Measurements from ENCODE around the gene SLFN14.
"Not testable (repeated sequence)": the region's sequence is repeated elsewhere in the genome, so short reads cannot be mapped to it uniquely, and the experiment has no call there.

SLFN14 gene

DNA sequence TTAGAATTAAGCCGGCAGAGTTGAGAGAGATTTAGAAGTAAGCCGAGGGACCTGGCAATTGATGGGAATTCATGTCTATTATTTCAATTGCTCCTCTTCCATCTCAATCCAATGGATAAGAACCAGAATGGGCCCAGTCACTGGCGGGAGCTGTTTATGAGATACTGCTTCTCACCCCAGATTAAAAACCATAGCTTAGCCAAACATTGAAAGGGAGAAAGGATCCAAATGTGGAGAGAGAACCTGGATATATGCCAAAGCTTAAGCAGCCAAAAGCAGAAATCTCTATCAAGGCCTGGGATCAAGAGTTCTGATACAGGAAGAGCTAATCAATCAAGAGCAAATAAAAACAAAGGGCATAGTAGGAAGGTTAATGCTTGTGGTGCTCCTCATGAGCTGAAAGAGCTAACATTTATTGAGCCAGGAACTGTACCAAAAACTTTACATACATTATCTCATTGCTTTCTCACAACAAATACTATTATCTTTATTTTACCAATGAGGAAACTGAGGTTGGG lies 26.0 kb downstream of the SLFN14 start:
- ChIA-PET POLR2A (ENCODE audit: low non-redundant PET) (no interaction called here), CTCF (interaction anchor here (0.7 to 3.9 kb wide), 3 partner anchors 36 to 524 kb away, joined by 4 to 46 read pairs (median 4); no protein-coding TSS in a partner anchor)
- DNase-seq (ENCODE audit: low spot score), result no peak
- TF ChIP-seq, protein P1, sequence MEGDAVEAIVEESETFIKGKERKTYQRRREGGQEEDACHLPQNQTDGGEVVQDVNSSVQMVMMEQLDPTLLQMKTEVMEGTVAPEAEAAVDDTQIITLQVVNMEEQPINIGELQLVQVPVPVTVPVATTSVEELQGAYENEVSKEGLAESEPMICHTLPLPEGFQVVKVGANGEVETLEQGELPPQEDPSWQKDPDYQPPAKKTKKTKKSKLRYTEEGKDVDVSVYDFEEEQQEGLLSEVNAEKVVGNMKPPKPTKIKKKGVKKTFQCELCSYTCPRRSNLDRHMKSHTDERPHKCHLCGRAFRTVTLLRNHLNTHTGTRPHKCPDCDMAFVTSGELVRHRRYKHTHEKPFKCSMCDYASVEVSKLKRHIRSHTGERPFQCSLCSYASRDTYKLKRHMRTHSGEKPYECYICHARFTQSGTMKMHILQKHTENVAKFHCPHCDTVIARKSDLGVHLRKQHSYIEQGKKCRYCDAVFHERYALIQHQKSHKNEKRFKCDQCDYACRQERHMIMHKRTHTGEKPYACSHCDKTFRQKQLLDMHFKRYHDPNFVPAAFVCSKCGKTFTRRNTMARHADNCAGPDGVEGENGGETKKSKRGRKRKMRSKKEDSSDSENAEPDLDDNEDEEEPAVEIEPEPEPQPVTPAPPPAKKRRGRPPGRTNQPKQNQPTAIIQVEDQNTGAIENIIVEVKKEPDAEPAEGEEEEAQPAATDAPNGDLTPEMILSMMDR (conservative IDR thresholded peaks at IDR 0.05; ENCODE audit: low read depth), result no peak
- H3K27ac ChIP-seq, result no peak overlapping the region

DNA sequence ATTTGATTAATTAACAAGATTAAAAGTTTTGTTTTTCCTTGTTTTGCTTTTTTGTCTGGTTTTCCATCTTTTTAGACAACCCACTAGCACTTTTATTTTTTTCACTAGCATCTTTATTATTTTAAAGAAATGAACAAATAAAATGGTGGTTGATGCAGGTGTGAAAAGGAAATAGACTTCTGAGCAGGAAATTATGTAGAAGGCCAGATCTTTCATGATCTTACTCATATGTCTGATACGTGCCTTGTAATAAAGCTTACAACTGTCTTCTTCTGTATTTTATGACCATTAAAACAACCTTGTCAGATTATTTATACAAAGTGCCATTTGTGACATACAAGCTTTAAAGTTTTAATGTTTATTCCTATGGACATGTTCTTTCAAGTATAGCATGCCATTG lies 29.5 kb downstream of the SLFN14 start:
- ChIA-PET CTCF (interaction anchor here (0.7 kb wide), 1 partner anchor 8 kb away, joined by 3 read pairs; no protein-coding TSS in a partner anchor), POLR2A (ENCODE audit: low non-redundant PET) (no interaction called here)
- TF ChIP-seq, protein P1 (conservative IDR thresholded peaks at IDR 0.05; ENCODE audit: low read depth), result no peak
- no peak for DNase-seq (ENCODE audit: low spot score)
- no peak overlapping the region for H3K27ac ChIP-seq

DNA sequence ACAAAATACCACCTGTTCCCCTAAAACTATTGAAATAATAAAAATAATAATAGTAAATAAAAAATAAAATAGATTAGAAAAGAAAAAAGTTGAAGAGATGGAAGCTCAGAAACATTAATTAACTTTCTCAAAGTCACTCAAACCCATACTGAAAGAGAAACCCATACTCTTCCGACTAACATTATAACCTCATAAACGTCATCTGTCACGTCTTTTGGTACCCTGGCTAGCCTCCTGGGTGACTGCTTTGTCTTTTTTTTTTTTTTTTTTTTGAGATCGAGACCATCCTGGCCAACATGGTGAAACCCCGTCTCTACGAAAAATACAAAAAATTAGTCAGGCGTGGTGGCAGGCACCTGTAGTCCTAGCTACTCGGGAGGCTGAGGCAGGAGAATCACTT lies 30.8 kb downstream of the SLFN14 start:
- POLR2A ChIA-PET (ENCODE audit: low non-redundant PET), result no interaction called here

DNA sequence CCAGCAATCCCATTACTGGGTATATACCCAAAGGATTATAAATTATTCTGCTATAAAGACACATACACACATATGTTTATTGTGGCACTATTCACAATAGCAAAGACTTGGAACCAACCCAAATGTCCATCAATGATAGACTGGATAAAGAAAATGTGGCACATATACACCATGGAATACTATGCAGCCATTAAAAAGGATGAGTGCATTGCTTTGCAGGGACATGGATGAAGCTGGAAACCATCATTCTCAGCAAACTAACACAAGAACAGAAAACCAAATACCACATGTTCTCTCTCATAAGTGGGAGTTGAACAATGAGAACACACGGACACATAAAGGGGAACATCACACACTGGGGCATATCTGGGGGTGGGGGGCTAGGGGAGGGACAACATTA lies 31.3 kb downstream of the SLFN14 start:
- DNase-seq (ENCODE audit: low spot score); POLR2A ChIA-PET (ENCODE audit: low non-redundant PET); H3K27ac ChIP-seq; CTCF ChIA-PET: not testable (repeated sequence)

More for the DNA sequence above, 30.8 kb downstream of the SLFN14 start:
- DNase-seq (ENCODE audit: low spot score), result no peak
- CTCF ChIA-PET, result no interaction called here
- TF ChIP-seq, protein P1 (conservative IDR thresholded peaks at IDR 0.05; ENCODE audit: low read depth), result no peak
- H3K27ac ChIP-seq, result no peak overlapping the region

DNA sequence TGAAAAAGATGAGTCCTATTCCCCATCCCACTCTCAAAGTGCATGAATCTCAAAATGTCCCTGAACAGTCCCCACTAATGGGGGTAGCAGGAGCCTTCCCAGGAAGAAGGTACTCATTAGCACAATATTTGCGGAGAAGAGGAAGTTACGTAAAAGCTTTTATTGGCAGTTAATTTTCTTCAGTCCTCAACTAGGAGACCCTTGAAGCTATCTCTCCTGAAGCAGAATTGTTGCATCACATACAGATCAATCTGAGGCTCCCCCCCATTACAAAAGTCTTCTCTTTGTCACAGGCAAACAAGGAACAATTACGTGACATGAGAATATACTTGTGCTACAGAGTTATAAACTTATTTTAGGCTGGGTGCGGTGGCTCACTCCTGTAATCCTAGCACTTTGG lies 37.3 kb downstream of the SLFN14 start:
- ChIA-PET POLR2A (ENCODE audit: low non-redundant PET) (no interaction called here), CTCF (no interaction called here)
- H3K27ac ChIP-seq, result no peak overlapping the region
- TF ChIP-seq, protein P1 (conservative IDR thresholded peaks at IDR 0.05; ENCODE audit: low read depth), result no peak
- DNase-seq (ENCODE audit: low spot score), result no peak

DNA sequence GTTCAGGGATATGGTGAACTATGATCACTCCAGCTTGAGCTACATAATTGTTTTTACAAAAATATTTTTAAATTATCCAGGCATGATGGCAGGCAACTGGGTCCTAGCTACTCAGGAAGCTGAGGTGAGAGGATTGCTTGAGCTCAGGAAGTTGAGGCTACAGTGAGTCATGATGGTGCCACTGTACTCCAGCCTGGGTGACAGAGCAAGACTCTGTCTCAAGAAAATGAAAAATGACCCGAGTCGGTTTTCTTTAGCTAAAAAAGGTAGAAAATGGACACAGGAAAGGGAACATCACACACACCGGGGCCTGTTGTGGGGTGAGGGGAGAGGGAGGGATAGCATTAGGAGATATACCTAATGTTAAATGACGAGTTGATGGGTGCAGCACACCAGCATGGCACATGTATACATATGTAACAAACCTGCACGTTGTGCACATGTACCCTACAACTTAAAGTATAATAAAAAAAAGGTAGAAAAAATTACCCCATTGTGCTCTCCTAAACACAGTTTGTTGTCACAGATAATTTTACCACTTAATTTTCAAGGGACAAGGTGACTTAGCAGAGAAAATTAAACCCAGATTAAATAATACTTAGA lies 38.9 kb downstream of the SLFN14 start:
- CTCF ChIA-PET, result interaction anchor here (2.0 kb wide), 1 partner anchor 209 kb away, joined by 6 read pairs; no protein-coding TSS in a partner anchor
- POLR2A ChIA-PET (ENCODE audit: low non-redundant PET); DNase-seq (ENCODE audit: low spot score); H3K27ac ChIP-seq: not testable (repeated sequence)

DNA sequence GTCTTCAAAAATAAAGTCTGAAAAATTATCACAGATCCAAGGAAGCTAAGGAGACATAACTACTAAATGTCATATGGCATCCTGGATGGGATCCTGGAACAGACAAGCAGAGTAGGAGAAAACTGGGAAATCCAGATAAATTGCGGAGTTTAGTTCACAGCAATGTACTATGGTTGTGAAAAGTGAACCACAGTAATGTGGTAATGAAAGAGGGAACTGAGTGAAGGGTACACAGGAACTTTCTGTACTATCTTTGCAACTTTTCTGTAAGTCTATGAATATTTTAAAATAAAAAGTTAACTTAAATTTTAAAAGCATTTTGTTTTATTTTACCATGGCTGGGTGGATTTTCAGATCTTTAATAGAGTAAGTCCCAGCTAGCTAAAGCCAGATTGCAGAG lies 39.5 kb downstream of the SLFN14 start:
- ChIA-PET POLR2A (ENCODE audit: low non-redundant PET) (no interaction called here), CTCF (interaction anchor here (2.0 kb wide), 1 partner anchor 209 kb away, joined by 6 read pairs; no protein-coding TSS in a partner anchor)
- DNase-seq (ENCODE audit: low spot score), result no peak
- TF ChIP-seq, protein P1 (conservative IDR thresholded peaks at IDR 0.05; ENCODE audit: low read depth), result no peak
- H3K27ac ChIP-seq, result no peak overlapping the region

Data from RWPE1 (cell line).